B cell (primary cell): Measurements from ENCODE around the gene PLXDC1.

Experiments used
- EZH2 ChIP-seq: IDR thresholded peaks from 2 replicates; pipeline ENCODE4 v1.6.1; 2012; ENCODE audit warnings: borderline replicate concordance, low read depth, mild to moderate bottlenecking, moderate library complexity, low read length; ENCODE audit not compliant: insufficient read depth, poor library complexity, severe bottlenecking
- TF ChIP-seq, protein P1 (sequence below): fragments of 200-600 bp; IDR thresholded peaks from one replicate; pipeline ENCODE4 v1.8.0; 2022; ENCODE audit warnings: antibody characterized with exemption, mild to moderate bottlenecking

DNA sequence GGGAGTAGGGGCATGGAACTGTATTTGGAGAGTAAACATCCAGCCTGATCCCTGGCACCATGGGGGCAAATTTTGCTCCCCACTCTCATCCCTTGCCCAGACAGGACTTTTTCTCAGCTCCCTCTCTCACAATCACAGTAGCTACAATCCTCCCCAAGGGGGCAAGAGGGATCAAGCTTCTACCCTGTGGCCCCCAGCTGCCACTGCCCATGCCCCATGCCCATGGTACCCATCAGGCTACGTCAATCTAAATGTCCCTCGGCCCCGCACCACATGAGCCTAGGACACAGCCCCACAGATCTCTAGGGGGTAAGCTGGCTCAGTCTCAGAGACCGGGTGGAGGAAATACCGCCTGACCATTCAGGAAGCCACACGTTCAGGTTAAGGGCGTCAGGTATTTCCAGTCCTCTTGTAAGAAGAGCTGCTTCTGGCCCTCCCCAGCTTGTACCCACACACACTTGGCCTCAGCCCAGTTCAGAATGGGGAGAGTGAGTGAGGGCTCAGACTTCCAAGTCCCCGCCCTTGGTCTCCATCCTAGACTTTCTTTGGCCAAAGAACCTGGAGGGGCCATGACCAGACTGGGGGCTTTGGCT is 44.2 kb upstream of the PLXDC1 start:
- TF ChIP-seq, protein P1, sequence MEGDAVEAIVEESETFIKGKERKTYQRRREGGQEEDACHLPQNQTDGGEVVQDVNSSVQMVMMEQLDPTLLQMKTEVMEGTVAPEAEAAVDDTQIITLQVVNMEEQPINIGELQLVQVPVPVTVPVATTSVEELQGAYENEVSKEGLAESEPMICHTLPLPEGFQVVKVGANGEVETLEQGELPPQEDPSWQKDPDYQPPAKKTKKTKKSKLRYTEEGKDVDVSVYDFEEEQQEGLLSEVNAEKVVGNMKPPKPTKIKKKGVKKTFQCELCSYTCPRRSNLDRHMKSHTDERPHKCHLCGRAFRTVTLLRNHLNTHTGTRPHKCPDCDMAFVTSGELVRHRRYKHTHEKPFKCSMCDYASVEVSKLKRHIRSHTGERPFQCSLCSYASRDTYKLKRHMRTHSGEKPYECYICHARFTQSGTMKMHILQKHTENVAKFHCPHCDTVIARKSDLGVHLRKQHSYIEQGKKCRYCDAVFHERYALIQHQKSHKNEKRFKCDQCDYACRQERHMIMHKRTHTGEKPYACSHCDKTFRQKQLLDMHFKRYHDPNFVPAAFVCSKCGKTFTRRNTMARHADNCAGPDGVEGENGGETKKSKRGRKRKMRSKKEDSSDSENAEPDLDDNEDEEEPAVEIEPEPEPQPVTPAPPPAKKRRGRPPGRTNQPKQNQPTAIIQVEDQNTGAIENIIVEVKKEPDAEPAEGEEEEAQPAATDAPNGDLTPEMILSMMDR: no peak
- TF ChIP-seq EZH2: no peak
